ENCODE data around the gene SHC3. TPM values are rescaled to one million over a fixed set of nuclear protein-coding genes. Genes with fewer than 3 reads are reported as not detected.

The SHC3 gene
- total RNA-seq, 3 donors from 2014 or later (not counting 1 experiment from before 2014, with no cell fraction given), result 0.02 to 0.09 (median 0.08) TPM

- Histone ChIP-seq H3K27ac (ENCODE audit: low read length) (no peak overlapping the region), H3K9me3 (ENCODE audit: control insufficient read depth, insufficient read depth, low read length) (no peaks in the 10 kb centered on the region), H3K4me3 (ENCODE audit: low read length) (no peak overlapping the region), H3K27me3 (ENCODE audit: control insufficient read depth, insufficient read depth, low read length) (peaks cover 2% of the 10 kb centered on the region), H3K36me3 (ENCODE audit: control insufficient read depth, insufficient read depth, low read length) (no peaks in the 10 kb centered on the region), H3K4me1 (ENCODE audit: control insufficient read depth, insufficient read depth, low read length) (peaks cover 6% of the 10 kb centered on the region)
- H3K4me1 Mint-ChIP-seq, result peaks cover 0 to 5% of the 10 kb centered on the region in 2 donors
- 90% methylated on average over 14 of the region's 14 CpGs for WGBS (ENCODE audit: insufficient coverage)
- no peaks in the 10 kb centered on the region for H3K36me3 Mint-ChIP-seq
- no peak overlapping the region for H3K4me3 Mint-ChIP-seq
- peaks cover 15 to 43% of the 10 kb centered on the region in 2 donors for H3K27me3 Mint-ChIP-seq (ENCODE audit: low read depth in 2 of 2)
- ATAC-seq (no peak), DNase-seq (no peak)
- H3K9me3 Mint-ChIP-seq, result no peaks in the 10 kb centered on the region
- intact Hi-C loops (cut with micrococcal nuclease), result no loop called here
- no peak overlapping the region for H3K27ac Mint-ChIP-seq
- no peak for TF ChIP-seq CTCF (IDR thresholded peaks at IDR 0.05)
Observed at GRCh38 chr9:88996046-88996920, 182.3 kb downstream of the SHC3 start.

- intact Hi-C loops (cut with micrococcal nuclease), result no loop called here
- no peaks in the 10 kb centered on the region for H3K36me3 ChIP-seq (ENCODE audit: control insufficient read depth, insufficient read depth, low read length)
- ATAC-seq (no peak), DNase-seq (no peak)
- Mint-ChIP-seq H3K4me1 (no peaks in the 10 kb centered on the region), H3K4me3 (no peak overlapping the region), H3K27me3 (ENCODE audit: low read depth in 2 of 2) (peaks cover 15 to 38% of the 10 kb centered on the region in 2 donors), H3K27ac (no peak overlapping the region), H3K36me3 (no peaks in the 10 kb centered on the region), H3K9me3 (no peaks in the 10 kb centered on the region)
- peaks cover 2% of the 10 kb centered on the region for H3K27me3 ChIP-seq (ENCODE audit: control insufficient read depth, insufficient read depth, low read length)
- TF ChIP-seq CTCF (IDR thresholded peaks at IDR 0.05), result no peak
- H3K4me1 ChIP-seq (ENCODE audit: control insufficient read depth, insufficient read depth, low read length), result no peaks in the 10 kb centered on the region
- WGBS (ENCODE audit: insufficient coverage), result 84% methylated on average over 6 of the region's 6 CpGs
- H3K9me3 ChIP-seq (ENCODE audit: control insufficient read depth, insufficient read depth, low read length), result no peaks in the 10 kb centered on the region
- H3K4me3 ChIP-seq (ENCODE audit: low read length), result no peak overlapping the region
- no peak overlapping the region for H3K27ac ChIP-seq (ENCODE audit: low read length)
Observed at GRCh38 chr9:88995627-88996026, 183.0 kb downstream of the SHC3 start.

- Histone ChIP-seq H3K4me3 (ENCODE audit: low read length) (no peak overlapping the region), H3K36me3 (ENCODE audit: control insufficient read depth, insufficient read depth, low read length) (no peaks in the 10 kb centered on the region), H3K4me1 (ENCODE audit: control insufficient read depth, insufficient read depth, low read length) (no peaks in the 10 kb centered on the region), H3K27me3 (ENCODE audit: control insufficient read depth, insufficient read depth, low read length) (peaks cover 2% of the 10 kb centered on the region), H3K9me3 (ENCODE audit: control insufficient read depth, insufficient read depth, low read length) (no peaks in the 10 kb centered on the region), H3K27ac (ENCODE audit: low read length) (no peak overlapping the region)
- H3K4me3 Mint-ChIP-seq, result no peak overlapping the region
- no peak for TF ChIP-seq CTCF (IDR thresholded peaks at IDR 0.05)
- H3K9me3 Mint-ChIP-seq, result no peaks in the 10 kb centered on the region
- peaks cover 19 to 43% of the 10 kb centered on the region in 2 donors for H3K27me3 Mint-ChIP-seq (ENCODE audit: low read depth in 2 of 2)
- no peak overlapping the region for H3K27ac Mint-ChIP-seq
- WGBS (ENCODE audit: insufficient coverage), result 91% methylated on average over 1 of the region's 6 CpGs
- ATAC-seq (no peak), DNase-seq (no peak)
- intact Hi-C loops (cut with micrococcal nuclease), result no loop called here
- H3K4me1 Mint-ChIP-seq, result no peaks in the 10 kb centered on the region
- no peaks in the 10 kb centered on the region for H3K36me3 Mint-ChIP-seq
Observed at GRCh38 chr9:88995200-88995577, 183.4 kb downstream of the SHC3 start.

Measured in natural killer cell (primary cell).